Measurements from ENCODE around the gene COL10A1.

Gene COL10A1

GRCh38 chr6:116126032-116126431 lies at the start of gene COL10A1:
Gene COL10A1 (minus strand): TSS chr6:116126132. CDS start chr6:116125492, 640 bp downstream.
- no peak for DNase-seq (ENCODE audit: low spot score)

- no peak for DNase-seq (ENCODE audit: low spot score)
Observed at GRCh38 chr6:116175344-116175743, 49.4 kb upstream of the COL10A1 start.

GRCh38 chr6:116173928-116174327 lies 48.0 kb upstream of the COL10A1 start:
- no peak for DNase-seq (ENCODE audit: low spot score)

- no peak for DNase-seq (ENCODE audit: low spot score)
Observed at GRCh38 chr6:116170358-116171057, 44.6 kb upstream of the COL10A1 start.

- DNase-seq (ENCODE audit: low spot score) = no peak
Observed at GRCh38 chr6:116169880-116170279, 43.9 kb upstream of the COL10A1 start.

- no peak for DNase-seq (ENCODE audit: low spot score)
Observed at GRCh38 chr6:116168148-116168547, 42.2 kb upstream of the COL10A1 start.

- no peak for DNase-seq (ENCODE audit: low spot score)
Observed at GRCh38 chr6:116166369-116166768, 40.4 kb upstream of the COL10A1 start.

- DNase-seq (ENCODE audit: low spot score) = no peak
Observed at GRCh38 chr6:116165596-116165995, 39.7 kb upstream of the COL10A1 start.

- DNase-seq (ENCODE audit: low spot score) = no peak
Observed at GRCh38 chr6:116159782-116160524, 34.0 kb upstream of the COL10A1 start.

- no peak for DNase-seq (ENCODE audit: low spot score)
Observed at GRCh38 chr6:116158641-116159040, 32.7 kb upstream of the COL10A1 start.

GRCh38 chr6:116157391-116157790 lies 31.5 kb upstream of the COL10A1 start:
- DNase-seq (ENCODE audit: low spot score) = no peak

- no peak for DNase-seq (ENCODE audit: low spot score)
Observed at GRCh38 chr6:116156405-116157326, 30.7 kb upstream of the COL10A1 start.

GRCh38 chr6:116154887-116155286 lies 29.0 kb upstream of the COL10A1 start:
- no peak for DNase-seq (ENCODE audit: low spot score)

GRCh38 chr6:116152620-116153019 lies 26.7 kb upstream of the COL10A1 start:
- DNase-seq (ENCODE audit: low spot score) = no peak

GRCh38 chr6:116145803-116146675 lies 20.1 kb upstream of the COL10A1 start:
- DNase-seq (ENCODE audit: low spot score) = no peak

GRCh38 chr6:116144605-116145004 lies 18.7 kb upstream of the COL10A1 start:
- peak; percentile 21 for DNase-seq (ENCODE audit: low spot score)

GRCh38 chr6:116139917-116140316 lies 14.0 kb upstream of the COL10A1 start:
- DNase-seq (ENCODE audit: low spot score) = no peak

GRCh38 chr6:116136933-116137340 lies 11.0 kb upstream of the COL10A1 start:
- no peak for DNase-seq (ENCODE audit: low spot score)

- no peak for DNase-seq (ENCODE audit: low spot score)
Observed at GRCh38 chr6:116136373-116136772, 10.4 kb upstream of the COL10A1 start.

GRCh38 chr6:116133453-116133852 lies 7.5 kb upstream of the COL10A1 start:
- no peak for DNase-seq (ENCODE audit: low spot score)

- no peak for DNase-seq (ENCODE audit: low spot score)
Observed at GRCh38 chr6:116127771-116128493, 2.0 kb upstream of the COL10A1 start.

Data from LoVo (cell line).